ENCODE measurements around the gene COL23A1.
"Not testable (repeated sequence)": the region's sequence is repeated elsewhere in the genome, so short reads cannot be mapped to it uniquely, and the experiment has no call there.

The COL23A1 gene

DNA sequence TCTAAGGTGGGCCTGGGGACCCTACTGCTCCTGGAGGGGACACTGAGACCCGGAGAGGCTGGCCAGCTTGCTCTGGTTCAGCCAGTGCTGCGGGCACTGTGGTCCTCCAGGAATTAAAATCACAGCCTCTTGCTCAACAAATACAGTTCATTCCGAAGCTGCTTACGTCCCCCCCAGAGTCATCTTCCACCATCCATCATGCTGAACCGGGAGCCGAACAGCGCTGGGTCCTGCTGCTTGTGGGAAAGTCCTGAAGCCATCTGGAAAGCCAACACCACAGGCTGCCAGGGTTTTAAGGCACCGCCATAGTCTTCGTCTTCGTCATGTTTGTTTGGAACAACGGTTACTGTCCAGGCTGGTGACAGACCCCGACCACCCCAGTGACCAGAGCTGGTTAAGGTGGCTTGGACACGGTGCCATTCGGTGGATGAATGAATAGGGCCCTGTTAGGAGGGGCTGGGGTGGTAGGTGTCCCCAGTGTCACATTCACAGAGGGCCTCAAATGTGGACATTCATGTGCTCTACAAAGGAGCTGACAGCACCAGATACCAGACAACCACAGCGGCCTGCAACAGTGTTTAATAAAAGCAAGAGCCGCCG is 276.0 kb downstream of the COL23A1 start:
- no peak for DNase-seq

DNA sequence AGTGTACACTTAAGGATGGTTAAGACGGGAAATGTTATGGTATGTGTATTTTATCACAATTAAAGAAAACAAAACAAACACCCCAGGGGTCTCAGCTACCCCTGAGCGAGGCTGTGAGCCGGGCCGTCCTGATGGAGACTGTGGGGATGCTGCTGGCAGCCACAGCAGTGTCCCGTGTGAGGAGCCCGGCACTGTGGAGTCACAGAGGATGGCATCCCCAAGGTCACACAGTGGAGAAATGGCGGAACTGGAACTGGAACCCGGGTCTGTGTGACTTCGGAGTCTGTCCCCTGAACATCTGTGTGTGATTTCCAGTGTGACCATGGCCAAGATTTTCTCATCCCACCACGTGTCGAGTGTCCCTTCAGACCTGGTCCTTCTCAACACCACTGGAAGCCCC is 276.9 kb downstream of the COL23A1 start:
- no peak for DNase-seq

DNA sequence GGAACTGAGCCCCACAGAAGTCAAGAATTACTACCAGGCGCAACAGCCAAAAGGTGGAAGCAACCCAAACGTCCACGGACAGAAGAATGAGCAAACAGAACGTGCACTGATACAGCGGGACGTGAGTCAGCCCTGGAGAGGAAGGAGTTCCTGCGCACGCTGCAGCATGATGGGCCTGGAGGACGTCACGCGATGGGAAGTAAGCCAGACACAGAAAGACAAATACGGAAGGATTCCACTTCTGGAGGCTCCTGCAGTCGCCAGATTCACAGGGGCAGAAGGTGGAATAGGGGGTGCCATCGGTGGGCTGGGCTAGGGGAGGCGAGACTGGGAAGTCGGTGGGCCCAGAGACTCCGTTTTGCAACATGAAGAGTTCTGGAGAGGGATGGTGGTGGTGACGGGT is 277.3 kb downstream of the COL23A1 start:
- no peak for DNase-seq

DNA sequence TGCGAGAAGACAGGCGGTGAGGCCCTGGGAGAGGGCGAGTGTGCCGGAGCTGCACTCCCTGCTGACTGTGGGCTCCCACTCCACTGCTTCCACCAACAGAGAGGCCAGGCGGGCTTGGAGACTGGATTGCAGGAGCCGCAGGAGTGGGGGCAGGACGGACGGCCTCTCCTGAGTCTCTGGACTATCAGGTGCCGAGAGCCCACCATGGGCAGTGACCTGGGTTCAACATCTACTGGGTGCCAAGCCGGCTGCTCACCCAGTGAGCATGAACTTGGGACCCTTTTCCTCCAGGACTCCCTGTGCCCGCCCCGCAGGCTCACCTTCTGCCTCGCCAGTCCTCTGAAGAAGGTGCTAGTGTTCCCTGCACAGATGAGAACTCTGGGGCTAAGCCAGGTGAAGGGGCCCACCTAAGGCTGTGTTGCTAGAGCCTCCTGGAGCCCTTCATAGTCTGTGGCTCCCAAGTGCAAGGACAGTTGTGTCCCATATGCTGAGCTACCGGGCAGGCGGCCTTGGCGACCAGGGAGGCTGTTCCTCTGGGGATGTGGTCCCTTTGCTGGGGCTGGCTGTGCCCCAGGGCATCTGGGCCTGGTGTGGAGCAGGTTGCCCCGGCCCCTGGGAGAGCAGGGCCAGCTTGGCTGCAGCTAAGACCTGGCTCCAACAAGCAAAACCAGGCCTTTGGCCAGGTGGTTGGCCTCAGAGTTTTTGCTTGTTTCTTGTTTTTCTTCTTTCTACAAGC is 279.9 kb downstream of the COL23A1 start:
- no peak for DNase-seq

DNA sequence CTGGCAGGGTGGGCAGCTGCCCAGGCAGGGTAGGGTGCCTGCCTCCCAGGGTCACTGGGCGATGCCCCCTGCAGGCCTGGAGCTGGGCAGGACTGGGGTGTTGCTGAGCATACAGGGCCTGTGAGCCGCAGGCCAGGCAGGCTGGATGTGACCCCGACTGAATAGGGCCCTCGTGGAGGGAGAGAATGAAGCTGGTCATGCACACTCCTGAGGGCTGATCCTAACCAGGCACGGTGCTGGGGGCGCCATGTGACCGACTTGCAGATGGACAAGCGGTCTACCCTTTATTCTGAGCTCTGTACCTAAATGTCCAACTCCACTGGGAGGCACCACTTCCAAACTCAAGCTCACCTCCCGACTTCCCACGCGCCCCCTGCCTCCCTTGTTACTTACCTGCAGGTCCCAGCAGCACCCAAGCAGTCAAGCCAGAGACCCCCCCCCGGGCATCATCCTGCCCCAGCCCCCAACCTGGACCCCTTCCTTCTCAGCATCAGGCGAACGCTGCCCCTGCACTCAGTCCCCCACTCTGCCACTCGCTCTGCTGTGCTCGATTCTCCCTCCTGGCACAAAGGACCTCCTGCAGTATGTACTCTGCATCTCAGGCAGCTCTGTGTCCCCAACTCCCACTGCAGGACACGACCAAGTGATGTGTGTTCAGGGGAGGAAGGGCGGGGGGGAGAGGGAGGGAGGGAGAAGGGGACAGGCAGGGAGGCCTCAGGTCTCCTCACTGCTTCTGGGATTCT is 280.8 kb downstream of the COL23A1 start:
- no peak for DNase-seq

DNA sequence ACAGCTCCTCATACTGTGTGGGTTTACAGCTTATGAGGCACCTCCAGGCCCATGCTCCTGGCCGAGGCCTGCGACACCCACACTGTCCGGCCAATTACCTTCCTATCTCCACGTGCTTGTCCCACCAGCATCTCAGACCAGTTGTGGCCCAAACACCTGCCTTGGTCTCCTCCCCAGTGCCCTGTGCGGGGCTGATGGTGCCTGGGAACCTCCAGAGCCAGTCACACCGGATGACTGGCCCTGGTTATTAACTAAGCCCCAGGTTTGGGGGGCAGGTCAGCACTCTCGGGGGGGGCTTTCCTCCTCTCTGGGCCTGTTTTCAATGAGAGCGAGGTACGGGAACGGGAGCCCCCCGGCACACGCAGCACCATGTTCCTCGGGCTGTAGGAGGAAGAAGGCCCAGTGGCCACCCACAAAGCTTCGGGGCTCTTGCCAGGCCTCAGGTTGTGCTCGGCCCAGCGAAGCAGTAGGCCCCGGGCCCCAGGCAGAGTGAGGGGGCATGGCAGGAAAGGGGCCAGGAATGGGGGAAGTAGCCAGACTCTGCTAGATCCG is 281.6 kb downstream of the COL23A1 start:
- DNase-seq = no peak

DNA sequence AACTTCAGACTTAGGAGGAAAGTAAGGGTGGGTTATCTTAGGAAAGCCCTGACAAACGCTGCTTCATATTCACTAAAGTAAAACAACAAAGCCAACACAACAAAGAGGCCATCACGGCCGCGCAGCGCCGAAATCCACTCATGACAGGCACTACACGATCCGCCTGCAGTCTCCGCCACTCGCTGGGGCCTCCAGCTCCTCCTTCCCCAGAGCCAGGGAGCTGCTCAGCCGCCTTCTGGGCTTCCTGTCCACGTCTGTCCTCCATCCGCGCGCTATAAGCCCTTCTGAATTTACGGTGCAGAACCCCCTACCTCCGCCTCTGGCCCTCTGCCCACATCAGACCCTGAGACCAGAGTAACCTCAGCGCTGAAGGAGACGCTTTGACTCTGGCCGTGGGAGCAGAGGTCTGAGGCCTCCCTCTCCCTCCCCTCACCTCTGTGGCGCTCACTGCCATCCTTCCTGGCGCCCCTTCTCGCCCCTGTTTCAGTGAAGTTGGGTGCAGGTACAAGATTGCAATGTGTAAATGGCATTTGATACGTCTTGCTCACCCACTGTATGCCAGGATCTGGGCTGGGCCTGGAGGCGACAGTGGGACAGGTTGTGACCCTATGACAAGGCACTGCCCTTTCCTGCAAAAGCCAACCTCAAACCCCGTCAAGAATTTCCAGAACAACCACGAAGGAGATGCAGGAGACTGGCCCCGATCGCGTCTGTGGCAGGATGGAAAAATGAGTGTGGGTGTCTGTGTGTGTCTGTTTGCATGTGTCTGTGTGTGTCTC is 282.7 kb downstream of the COL23A1 start:
- no peak for DNase-seq

DNA sequence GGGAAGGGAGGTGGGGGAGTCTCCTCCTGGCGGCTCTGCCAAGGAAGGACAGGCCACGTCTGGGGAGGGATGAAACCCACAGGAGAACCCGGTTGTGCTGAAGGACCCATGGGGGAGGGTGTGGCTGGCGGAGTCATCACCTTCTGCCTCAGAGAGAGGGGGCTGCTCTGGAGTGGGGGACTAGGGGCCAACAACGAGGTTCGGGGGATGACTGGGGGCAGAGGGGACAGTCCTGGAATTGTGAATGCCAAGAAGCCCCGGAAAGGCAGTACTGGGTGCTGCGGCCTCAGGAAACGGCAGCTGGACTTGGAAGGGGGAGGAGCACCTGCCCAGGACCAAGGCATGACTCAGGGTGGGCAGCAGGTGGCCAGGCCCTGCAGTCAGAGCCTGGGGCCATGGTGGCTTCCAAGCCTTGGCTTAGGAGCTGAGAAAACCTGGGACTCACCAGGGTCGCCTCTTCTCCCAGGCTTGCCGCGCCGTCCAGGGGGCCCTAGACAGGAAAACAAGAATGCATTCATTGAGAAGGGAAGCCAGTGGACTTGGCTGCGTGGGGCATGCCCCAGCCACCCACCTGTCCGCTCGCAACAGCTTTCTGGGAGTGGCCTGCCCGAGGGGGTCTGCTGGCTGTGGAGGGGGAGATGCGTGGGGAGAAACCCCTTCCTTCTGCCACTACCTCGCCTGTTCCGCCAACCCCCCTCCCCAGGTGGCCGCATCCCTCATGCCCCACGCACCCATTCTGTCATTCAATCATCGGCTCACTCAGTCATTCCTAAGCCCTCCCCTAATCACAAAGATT is 283.6 kb downstream of the COL23A1 start:
- DNase-seq = no peak

DNA sequence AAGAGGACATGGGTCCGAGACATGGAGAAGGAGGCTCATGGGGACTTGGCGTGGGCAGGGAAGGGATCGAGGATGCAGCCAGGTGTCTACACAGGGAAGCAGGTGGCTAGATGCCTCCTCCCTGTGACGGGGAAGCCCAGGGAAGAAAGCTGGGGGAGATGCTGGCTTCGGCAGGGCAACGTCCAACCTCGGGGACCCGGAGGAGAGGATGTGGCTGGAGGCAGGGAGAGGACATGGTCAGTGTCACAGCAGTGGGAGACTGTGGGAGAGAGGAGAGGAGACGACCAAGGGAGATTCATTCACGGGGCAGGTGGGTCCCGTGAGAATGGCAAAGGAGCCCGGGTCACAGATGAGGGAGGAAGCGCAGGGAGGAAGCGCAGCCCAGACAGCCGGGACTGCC is 284.4 kb downstream of the COL23A1 start:
- DNase-seq = no peak

DNA sequence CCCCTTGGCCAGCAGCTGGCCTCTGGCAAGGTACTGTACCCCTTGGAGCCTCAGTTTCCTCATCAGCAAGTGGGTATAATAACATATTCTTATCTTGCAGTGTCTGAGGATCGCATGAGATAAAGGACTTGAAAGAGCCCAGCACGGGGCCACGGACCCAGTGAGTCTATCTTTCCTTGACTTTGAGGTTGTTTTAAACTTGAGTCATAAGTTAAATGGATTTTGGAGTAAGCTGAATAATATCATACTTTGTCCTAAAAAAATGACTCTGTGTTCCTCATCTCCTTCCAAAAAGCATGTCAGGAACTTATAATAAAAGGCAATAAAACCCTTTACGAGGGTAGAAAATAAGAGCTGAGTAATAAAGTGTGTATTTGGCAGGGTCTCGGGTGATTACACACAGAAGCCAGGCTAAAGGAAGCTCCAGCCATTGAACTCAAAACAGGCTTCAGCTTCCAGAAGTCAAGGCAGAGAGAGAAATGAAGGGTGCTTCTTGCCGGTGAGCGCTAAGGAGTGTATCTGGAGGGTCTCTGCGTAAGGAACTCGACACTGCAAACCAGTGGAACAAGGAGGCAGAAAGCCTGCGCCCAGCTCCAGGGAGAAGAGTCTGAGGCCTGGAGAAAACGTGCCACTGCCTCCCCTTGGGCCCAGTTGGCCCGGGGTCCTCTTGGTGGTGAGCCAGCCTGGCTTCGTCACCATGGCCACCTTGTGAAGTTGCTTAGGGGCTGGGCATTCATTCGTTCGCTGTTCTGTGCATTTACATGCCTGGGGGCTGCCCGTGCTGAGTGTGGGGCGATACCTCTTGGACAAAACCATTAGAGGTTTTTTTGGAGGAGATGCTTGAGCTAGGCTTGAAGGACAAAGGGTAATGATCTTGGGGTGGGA is 285.2 kb downstream of the COL23A1 start:
- no peak for DNase-seq

DNA sequence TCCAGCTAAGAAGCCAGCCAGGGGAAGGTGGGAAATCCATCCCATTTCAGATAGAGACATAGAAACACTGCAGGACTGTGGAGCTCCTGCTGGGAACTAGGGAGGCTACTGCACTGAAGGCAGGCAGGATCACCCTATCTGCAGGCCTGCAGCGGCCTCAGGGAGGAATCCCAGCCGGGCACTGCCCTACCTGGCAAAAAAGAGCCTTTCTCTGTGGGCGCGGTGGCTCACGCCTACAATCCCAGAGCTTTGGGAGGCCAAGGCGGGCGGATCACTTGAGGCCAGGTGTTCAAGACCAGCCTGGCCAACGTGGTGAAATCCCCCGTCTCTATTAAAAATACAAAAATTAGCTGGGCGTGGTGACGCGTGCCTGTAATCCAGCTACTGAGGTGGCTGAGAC is 286.2 kb downstream of the COL23A1 start:
- DNase-seq = no peak

DNA sequence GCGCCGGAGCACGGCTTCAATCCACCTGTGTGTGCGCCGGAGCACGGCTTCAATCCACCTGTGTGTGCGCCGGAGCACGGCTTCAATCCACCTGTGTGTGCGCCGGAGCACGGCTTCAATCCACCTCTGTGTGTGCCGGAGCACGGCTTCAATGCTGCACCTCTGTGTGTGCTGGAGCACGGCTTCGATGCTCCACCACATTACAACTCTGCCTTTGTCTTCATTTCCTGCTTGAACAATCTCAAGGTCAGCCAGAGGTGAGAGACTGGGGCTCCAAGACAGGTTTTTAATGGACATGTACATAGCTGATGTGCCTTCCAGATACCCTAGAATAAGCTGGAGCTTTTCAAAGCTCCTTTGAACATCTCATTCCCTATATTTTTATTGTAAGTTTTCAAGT is 287.9 kb downstream of the COL23A1 start:
- not testable (repeated sequence) for DNase-seq

DNA sequence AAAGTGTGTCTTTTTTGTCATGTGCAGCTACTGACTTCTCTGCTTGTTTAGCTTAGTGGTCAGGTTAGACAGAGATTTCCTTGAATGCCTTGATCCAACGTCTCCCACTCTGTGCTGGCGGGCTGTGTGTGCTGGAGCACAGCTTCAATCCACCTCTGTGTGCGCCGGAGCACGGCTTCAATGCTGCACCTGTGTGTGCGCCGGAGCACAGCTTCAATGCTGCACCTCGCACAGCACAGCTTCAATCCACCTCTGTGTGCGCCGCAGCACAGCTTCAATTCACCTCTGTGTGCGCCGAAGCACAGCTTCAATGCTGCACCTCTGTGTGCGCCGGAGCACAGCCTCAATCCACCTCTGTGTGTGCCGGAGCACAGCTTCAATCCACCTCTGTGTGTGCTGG is 288.6 kb downstream of the COL23A1 start:
- DNase-seq = no peak

DNA sequence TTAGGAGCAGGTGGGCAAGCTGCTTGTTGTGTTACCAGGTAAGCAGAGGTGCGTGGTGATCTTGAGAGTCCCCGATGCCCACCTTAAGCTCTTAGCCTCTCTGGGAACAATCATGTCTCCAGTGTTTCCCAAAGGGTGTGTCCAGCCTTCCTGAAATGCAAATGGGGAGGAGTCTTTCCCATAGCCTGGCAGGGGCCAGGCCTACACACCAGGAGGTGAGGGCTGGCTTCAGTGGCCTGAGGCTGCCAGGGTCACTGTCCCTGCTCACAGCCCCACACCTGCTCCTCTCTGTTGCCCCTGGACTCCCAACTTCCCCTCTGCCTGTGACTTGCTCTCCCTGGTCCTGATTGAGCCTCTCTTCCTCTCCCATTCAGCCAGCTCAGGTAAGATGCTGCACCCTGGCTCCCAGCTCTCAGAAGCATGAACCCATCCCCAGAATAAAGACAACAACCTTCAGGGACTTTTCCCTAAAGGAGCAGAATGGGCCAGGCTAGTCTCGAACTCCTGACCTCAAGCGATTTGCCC is 291.8 kb downstream of the COL23A1 start:
- no peak for DNase-seq

DNA sequence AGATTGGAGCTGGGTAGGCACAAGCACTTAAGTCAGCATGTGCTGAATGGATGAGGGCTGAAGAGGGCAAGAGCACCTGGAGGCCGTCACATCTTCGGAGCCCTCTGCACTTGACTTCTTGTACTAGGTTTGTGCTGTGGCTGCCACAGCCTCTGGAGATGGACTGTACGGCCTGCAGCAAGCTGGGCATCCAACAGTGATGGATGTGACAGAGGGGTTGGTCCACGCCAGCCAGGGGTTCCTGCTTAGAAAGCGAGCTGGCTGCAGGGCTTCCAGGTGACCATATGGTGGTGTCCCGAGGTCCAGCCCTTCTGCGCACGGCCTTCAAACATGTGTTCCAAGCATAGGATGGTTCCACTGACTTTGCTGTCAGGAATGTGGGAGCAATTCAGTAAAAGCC is 292.4 kb downstream of the COL23A1 start:
- no peak for DNase-seq

DNA sequence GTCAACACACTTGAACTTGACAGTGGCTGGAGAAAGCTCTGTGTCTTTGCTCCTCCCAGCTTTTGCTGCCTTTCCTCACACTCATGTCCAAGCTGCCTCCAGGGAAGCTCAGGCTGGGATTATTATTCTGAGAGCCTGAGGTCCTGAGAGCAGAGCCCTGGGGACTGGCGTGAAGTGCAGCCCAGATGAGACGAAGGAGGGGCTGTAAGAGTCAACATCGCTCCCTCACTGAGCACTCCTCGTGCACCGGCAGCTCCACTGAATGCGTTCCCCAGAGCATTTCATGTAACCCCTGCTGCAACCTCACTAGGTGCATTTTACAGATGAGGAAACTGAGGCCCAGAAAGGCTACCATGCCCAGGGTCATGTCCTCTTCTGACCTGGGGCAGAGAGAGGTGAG is 294.1 kb downstream of the COL23A1 start:
- DNase-seq = no peak

DNA sequence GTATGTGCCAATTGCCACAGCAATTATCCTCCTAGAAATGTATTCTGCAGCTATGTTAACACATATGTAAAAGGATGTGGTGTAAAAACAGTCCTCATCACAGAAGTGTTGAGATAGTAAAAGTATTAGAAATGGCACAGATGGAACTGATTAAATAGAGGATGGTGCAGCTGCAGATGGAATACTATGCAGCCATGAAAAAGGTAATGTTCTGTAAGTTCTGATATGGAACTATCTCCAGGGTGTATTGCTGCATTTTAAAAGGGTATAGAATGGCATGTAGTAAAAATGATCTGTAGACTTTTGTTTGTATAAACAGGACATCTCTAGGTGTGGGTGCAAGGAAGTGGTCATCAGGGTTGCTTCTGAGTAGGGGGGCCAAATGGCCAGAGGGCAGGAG is 294.6 kb downstream of the COL23A1 start:
- no peak for DNase-seq

DNA sequence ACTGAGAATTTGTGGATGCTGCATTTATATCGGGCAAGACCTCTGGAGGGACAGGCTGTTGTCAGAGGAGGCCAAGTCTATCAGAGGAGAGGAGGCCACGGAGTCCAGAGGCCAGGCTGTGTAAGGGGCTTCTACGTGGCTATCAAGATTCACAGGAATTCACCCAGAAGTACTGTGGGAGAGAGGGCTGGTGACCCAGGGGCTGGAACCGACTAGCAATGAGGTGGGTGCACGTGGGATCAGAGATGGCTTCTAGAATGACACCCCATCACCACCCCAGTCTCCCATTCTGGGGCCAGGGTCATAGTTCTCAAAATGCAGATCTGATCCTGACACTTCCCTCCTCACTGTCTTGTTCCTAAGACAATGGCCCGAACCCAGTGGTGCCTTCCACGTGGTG is 296.4 kb downstream of the COL23A1 start:
- DNase-seq = no peak

DNA sequence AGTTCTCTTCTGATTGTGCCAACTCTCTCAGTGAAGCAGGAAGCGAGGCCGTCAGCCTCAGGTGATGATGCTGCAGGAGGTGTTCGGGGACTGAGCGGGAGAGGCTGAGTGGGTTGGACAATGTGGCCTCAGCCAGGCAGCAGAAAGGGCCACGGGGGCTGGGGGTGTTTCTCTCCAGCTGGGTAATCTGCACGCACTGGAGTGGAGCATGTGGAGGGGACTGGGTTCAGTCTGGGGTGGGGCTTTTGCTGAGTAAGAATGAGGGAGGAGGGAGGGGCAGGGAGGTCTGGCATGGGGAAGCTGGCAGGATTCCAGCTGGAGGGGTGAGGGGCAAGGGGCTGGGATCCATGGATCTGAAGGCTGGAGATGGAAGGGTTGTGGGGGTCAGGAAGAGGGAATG is 296.8 kb downstream of the COL23A1 start:
- DNase-seq = no peak

DNA sequence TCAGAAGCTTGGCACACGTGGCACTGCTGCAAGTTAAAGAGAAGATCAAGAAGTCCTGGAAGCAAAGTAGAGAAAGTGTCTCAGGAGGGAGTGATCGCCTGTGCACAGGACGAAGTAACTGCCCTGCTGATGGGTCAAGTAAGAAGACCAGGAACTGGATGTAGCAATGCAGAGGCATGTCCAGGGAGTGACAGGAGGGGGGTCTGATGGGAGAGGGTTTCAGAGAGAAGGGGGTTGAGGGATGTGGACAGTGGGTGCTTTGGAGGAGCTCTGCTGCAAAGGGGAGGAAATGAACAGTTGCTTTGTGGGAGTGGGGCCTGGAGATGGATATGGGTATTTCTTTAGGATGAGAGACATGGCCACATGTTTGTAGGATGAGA is 297.4 kb downstream of the COL23A1 start:
- DNase-seq = no peak

Measured in NCI-H187 (cell line).